Measurements from ENCODE around the gene MAP3K2.

Gene MAP3K2

DNA sequence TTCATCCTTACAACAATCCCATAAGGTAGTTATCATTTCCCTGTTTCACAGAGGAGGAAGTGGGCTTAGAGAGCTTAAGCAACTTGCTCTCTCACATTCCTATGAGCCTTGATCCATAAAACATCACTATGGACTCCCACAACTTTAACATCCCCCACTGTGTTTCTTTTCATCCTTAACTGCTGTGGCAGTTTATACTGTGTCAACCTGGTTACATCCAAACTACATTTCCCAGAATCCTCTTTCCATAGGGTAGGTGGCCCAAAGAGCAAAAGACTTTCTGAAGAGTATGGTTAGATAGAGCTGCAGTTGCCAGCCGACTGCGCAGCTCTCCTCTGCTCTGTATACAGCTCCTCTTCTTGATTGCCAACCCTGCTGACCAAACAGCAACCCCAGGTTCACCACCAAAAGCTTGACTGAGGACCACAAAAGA, 22.5 kb downstream of the MAP3K2 start:
- Histone ChIP-seq H3K27ac (no peak overlapping the region), H3K4me3 (no peak overlapping the region)
- TF ChIP-seq CTCF (IDR thresholded peaks at IDR 0.05) = no peak
- DNase-seq (ENCODE audit: low spot score) = no peak

GRCh38 chr2:127362971-127363370, 24.8 kb downstream of the MAP3K2 start:
- TF ChIP-seq CTCF (IDR thresholded peaks at IDR 0.05) = no peak
- Histone ChIP-seq H3K4me3 (no peak overlapping the region), H3K27ac (no peak overlapping the region)
- no peak for DNase-seq (ENCODE audit: low spot score)

GRCh38 chr2:127361929-127362885, 25.6 kb downstream of the MAP3K2 start:
- H3K27ac ChIP-seq = no peak overlapping the region
- TF ChIP-seq CTCF (IDR thresholded peaks at IDR 0.05) = no peak
- H3K4me3 ChIP-seq = no peak overlapping the region
- DNase-seq (ENCODE audit: low spot score) = no peak

- TF ChIP-seq CTCF (IDR thresholded peaks at IDR 0.05) = no peak
- no peak overlapping the region for H3K4me3 ChIP-seq
- H3K27ac ChIP-seq = no peak overlapping the region
- DNase-seq (ENCODE audit: low spot score) = no peak
Measured at GRCh38 chr2:127360242-127360641, 27.5 kb downstream of the MAP3K2 start.

- TF ChIP-seq CTCF (IDR thresholded peaks at IDR 0.05) = no peak
- no peak overlapping the region for H3K27ac ChIP-seq
- no peak for DNase-seq (ENCODE audit: low spot score)
- H3K4me3 ChIP-seq = no peak overlapping the region
Measured at GRCh38 chr2:127359520-127359919, 28.3 kb downstream of the MAP3K2 start.

- TF ChIP-seq CTCF (IDR thresholded peaks at IDR 0.05) = no peak
- Histone ChIP-seq H3K4me3 (no peak overlapping the region), H3K27ac (no peak overlapping the region)
- DNase-seq (ENCODE audit: low spot score) = no peak
Measured at GRCh38 chr2:127358971-127359370, 28.8 kb downstream of the MAP3K2 start.

GRCh38 chr2:127358044-127358443, 29.7 kb downstream of the MAP3K2 start:
- TF ChIP-seq CTCF (IDR thresholded peaks at IDR 0.05) = no peak
- DNase-seq (ENCODE audit: low spot score) = no peak
- H3K4me3 ChIP-seq = no peak overlapping the region
- no peak overlapping the region for H3K27ac ChIP-seq

Data from coronary artery (tissue), 2 donors.